Tongue (tissue), 2 donors: ENCODE measurements around the gene PALS1. TPM values are rescaled to one million over a fixed set of nuclear protein-coding genes. Genes with fewer than 3 reads are reported as not detected.

Experiments
- DNase-seq: peaks from one replicate; pipeline ENCODE4 v3.0.0-alpha.2; 2015
- total RNA-seq: library from RNA; depleted of rRNA; stranded (reverse); fragments of >200 nt; gene quantifications from one replicate; pipeline ENCODE4 v1.2.3, GENCODE V29; 2014

PALS1 gene
- 25.7 TPM for total RNA-seq

DNA sequence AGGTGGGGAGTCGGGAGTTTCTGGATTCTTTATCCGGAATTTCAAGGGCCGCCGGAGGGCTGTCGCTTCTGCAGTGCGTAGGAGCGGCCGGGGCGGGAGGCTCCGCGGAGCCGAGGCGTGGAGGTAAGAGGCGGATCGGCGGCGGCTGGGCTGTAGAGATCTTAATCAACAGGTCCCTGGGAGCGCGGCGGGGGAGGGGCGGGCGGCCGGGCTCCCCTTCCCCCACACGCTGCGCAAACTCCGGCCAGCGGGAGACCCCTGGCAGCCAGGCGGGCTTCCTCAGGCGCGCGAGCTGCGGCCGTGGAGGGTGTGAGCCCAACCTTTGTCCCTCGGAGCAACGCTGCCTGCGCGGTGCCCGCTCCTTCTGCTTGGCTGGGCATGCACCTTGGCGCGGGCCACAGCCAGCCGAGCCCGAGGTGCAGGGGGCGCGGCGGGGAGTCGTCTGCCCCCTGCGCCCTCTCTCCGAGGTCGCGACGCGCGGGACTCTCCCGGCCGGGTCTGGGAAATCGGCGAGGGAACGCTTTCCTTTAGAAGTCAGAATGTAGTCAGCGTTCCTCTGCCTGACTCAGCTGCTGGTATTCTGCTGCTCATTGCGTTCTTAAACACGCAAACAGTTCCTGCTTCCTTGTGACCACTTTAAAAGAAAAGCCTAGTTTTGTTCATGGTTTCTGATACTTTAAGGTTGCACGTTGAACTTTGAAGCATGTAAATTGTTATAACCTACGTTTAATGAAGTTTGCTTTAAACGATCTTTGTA lies at the start of gene PALS1:
Gene PALS1 (plus strand): TSS at position 25 of the 757 bp plus-strand sequence. CDS start 37,736 bp downstream, outside the sequence.
- DNase-seq = peak; percentile 76

DNA sequence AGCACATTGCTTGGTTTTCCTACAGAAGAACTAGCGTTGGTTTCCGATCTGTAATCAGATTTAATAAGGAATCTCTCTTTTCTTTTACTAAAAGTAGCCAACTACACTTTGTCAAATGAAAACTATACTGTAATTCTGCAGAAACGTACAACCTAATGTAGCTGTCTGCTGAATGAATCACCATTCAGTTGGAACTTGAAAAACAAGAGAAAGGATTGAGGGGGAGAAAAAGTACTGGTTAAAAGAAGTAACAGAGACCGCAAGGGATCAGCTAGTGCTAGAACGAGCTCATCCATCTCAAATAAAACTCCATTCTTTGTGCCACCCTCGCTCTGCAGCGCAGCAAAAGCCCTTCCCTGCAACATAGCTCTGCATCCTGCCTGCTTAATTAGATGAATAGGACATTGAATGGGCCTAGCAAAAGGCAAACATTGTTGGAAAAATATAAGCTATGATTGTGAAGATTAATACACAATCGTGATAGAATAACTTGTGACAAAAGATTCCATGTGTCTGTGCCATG lies 49.4 kb upstream of the PALS1 start:
- no peak for DNase-seq

DNA sequence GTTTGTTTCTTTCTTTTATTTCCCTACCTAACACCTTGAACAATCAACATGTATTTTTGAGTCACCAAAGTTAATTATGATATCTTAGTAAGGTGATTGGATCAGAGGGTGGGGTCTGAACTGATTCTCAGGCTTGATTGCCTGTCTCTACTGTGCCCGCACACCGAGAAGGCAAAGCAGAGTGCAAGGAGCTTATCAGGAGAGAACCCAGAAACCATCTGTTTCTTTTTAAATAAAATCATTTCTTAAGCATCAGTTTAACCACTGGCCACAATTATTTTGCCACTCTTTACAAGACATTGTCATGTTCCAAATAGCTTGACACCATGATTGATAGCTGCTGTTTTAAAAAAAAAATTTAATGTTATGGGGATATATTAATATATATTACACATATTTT lies 48.9 kb upstream of the PALS1 start:
- no peak for DNase-seq

DNA sequence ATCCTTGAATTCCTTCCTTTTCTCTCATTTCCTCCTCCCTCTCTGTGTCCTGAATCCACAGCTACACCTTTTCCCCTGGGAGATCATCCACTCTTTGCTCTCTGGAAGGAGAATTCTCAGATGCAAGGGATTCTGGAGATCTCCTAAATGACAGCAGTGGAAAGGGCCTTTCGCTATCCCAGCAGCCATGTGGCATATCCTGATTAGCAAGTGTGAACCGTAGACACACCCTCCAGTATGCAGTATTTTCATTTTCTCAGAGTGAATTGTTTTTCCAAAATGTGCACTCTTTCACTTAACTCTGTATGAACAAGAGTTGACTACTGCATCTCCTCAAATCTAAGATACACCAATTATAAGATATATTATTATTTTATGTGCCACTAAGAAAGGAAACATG lies 46.0 kb upstream of the PALS1 start:
- DNase-seq = no peak

DNA sequence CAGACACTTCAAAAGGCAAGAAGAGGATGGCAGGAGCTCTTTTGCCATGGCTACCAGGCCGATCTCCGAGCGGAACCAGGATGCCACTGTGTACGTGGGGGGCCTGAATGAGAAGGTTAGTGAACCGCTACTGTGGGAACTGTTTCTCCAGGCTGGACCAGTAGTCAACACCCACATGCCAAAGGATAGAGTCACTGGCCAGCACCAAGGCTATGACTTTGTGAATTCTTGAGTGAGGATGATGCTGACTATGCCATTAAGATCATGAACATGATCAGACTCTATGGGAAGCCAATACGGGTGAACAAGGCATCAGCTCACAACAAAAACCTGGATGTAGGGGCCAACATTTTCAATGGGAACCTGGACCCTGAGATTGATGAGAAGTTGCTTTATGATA lies 42.2 kb upstream of the PALS1 start:
- DNase-seq = no peak

DNA sequence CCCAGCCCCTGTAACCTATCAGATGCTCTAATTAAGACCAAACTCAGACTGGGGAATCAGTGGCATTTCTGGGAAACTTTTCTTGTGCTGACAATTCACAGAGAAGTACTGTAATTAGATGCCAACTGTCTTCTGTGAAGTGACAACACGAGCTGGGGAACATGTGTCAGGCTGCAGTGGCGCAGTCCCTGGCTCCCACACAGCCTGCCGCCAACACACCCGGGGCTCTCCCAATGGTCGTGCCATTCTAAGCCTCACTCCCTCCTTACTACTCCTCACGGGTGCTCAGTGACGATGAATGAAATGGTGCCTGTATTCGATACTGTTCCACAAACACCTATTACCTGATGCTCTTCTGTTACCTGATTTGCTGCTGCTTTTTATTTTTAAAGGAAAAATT lies 33.4 kb upstream of the PALS1 start:
- DNase-seq = no peak

DNA sequence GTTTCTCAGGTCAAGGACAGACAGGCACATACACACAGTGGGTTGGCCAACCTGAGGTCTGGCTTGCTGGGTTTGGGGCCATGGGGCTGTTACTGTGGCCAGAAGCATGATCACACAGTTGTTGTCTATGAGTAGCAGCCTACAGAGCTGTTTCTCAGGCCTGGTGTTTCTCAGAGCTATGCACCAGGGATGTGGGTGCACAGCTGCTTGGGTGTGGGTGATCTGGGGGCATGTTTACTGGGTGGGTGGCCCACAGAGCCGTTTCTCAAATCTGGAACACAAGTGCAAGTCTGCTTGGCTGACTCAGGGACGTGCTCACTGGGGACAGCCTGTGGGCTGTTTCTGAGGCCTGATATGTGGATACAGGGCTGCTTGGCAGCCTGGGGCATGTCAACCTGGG lies 23.1 kb upstream of the PALS1 start:
- no peak for DNase-seq

DNA sequence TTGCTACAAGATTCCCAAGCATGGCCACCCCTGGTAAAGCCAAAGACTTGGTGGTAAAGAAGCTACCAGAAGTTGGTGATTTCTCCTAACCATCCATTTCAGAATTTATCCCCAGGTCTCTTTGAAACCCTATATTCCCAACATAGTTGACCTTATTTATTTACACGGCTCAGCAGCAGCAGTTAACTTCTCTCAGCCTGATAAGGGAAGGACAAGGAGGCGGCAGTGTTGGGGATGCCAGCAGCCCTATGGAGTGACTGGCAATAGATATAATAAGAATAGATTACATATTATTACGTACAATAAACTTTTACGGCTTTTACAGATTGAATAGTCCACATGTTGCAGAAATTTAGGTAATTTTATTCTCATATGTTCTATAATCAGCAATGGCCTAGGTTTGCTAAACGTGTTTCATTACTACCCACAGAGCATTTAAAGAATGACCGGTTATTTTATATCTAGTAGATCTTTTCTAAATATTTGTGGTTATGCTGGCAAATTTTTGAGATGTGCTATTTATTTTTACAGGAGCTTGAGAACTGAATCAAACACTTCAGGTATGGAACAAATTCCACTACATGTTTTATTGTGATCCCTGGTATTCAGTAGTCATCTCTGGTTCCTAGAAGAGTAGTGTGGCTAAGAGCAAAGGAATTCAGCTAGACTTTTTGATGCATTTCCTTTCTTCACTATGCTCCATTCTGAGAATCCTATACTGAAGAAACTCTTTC lies 19.8 kb upstream of the PALS1 start:
- no peak for DNase-seq

DNA sequence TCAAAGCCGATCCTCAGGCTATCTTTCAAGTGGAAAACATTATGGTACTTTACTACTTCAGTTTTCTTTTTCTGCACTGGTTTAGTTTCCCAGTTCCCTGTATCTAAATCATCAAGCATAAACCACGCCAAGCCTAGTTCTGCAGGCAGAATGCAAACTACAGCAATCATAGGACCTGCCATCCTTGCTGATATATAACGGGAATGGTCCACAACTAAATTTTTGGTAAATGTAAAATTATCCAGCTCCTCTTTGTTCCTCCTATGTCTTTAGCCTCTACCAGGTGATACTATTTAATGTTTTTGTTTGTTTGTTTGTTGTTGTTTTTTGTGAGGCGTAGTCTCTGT lies 19.3 kb upstream of the PALS1 start:
- no peak for DNase-seq

DNA sequence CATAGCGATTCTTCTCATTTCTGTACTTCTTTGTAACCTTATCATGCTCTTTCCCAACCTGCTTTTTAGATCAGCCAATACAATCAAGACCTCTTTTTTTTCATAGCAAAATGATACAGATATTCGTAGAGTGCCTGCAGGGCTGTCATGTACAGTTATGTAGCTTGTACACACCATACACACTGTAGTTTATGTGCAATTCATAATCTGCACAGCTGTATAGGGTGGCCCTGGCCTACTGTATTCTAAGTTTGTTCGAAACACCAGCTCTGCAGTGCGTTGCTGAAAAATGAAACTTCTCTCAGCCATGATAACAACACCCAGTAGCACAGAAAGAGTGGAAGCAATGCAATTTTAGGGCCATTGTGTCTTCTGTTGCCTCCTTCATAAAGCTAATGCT lies 15.7 kb upstream of the PALS1 start:
- DNase-seq = no peak

DNA sequence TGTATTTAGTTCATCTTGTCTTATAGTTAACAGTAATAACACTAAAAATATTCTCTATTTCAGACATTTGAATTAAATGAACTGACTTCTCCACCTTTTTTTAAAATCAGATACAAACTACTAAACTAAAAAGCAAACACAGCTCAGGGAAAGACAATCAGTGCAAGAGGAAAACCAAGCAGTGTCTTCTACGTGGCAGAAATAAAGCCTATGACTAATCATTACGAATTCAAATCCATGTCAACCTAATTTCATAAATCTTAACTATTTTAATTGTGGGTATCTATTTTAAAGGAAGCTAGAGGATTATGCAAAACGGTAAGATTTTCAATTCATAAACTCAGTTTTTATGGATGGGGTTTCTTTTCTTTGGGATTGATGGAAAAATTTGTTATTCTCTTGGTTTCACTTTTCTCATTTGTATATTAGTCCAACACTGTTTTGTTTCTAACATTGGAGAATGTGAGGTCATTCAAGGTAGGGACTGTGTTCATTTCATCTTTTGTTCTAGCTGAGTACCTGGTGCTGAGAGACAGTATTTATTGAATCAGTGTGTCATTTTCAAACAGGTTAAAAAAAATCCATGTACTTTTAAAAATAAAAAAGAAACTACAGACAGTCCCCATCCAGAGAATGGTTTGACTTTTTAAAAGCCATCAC lies 12.8 kb upstream of the PALS1 start:
- DNase-seq = no peak

DNA sequence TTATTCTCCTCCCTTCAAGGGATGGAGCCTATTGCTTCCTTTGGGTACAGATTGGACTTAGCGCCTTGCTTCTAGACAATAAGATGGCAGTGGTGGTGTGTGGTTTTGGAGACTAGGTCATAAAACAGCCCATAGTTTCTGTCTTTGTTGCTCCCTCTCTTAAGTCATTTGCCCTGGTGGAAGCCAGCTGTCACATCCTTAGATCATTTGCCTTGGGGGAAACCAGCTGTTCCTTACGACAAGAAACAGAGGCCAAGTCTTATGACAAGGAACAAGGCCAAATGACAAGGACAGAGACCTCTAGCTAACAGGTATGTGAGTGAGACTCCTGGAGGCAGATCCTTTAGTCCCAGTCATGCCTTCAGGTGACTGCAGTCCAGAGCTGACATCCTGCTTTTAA lies 9.2 kb upstream of the PALS1 start:
- peak; percentile 7 for DNase-seq

DNA sequence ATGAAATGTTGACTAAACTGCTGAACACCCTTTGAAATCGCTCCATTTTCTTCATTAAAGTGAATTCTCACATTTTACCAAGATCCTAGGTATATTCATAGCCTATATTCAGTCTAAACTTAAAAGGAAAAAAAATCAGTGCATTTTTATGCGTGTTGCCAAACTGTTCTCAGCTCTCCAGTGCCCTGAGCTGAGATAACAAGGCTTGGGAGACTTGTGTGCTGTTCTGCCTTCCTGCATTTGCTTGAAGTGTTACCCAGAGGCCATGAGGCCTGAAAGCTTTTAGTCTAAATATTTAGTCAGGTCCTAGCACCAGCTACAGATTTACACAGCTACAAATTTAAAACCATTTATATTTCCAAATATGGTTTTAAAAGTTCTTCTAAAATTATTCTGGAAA lies 8.6 kb upstream of the PALS1 start:
- DNase-seq = no peak

DNA sequence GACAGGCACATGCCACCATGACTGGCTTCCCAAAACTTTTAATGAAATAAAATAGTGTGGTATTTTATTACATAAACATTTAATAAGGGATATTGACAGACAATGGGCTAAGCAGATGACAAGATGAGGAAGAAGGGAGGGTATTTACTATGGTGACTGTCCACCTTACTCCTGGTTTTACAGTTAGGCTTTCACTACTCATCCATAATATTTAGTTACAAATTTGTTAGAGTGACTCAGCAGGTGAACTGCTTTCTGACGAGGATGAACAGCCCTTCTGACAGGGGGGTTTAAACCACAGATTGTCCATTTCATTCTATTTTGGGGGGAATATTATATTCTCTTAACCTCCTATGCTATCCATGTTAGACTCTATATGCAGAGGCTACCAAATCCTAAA lies 3.6 kb upstream of the PALS1 start:
- no peak for DNase-seq

DNA sequence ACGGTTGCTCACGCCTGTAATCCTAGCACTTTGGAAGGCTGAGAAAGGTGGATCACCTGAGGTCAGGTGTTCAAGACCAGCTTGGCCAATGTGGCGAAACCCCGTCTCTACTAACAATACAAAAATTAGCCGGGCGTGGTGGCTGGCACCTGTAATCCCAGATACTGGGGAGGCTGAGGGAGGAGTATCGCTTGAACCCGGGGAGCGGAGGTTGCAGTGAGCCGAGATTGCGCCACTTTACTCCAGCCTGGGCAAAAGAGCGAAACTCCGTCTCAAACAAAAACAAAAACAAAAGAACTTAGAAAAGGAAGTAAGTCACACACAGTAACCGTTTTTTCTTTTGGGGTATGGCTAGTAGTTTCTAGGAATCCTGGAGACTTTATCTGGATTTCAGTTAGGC lies 1.7 kb upstream of the PALS1 start:
- DNase-seq = no peak

DNA sequence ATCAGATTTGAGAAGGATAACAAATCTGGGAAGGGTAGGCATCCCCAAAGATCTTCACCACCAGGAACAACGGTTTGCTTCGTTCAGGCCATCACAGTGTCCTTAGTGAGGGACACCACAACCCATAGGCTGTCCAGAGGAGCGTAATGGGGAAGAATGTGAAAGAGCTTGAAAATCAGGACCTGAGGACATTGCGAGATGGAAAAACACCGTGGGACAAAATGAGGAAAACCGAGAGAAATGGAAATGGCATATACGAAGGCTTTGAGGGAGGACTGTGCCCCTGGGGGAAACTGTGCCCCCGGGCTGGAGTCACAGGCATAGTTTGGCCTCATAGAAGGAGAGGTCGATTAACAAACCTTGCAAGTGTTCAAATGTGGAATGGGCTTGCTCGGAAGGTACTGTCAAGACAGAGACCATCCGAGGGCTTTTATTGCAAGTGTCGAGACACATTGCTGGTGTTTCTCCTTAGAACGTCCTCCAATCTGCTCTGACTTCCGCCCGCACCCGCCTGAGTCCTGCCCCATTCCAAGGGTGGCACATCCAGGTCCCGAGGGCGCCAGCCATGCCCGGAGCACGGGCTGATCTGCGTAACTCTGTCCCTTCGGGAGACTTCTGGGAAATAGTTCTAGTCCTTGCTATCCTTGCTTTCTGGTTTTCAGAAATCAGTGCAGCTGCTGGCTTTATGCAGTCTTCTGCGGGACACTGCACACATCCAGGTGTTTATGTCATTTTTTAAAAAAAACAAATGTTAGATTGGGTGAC lies 885 bp upstream of the PALS1 start:
- DNase-seq = no peak

DNA sequence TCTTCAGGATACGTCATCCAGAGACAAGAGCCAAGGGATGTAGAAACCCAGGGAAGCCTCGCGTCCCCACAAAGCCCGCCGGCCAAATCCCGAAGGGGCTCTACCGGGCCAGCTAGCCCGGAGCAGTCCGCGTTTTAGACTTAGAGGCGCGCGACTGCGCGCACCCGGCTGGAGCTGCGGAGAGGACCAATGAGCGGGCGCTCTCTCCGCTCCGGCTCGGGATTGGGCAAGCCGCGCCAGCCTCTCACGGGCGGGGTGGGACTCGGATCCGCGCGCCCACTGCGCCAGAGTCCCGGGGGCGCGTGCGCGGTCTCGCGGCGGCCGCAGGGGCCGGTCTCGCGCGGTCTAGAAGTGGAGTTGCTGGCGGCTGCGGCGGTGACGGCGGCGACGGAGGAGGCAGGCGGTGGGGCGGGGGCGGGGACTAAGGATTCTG lies 241 bp upstream of the PALS1 start:
- DNase-seq = peak; percentile 98

DNA sequence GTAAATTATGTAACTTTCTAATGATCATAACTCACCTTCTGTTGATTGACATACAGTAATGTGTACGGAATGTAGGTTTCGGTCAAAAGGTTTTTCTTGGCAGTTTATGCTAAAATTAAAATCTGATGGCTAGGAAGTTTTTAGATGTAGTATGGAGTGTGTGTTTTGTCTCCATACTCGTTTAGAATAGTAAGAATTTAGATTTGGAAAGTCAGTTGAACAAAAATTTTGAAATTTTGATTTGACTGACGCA lies 859 bp downstream of the PALS1 start:
- no peak for DNase-seq

DNA sequence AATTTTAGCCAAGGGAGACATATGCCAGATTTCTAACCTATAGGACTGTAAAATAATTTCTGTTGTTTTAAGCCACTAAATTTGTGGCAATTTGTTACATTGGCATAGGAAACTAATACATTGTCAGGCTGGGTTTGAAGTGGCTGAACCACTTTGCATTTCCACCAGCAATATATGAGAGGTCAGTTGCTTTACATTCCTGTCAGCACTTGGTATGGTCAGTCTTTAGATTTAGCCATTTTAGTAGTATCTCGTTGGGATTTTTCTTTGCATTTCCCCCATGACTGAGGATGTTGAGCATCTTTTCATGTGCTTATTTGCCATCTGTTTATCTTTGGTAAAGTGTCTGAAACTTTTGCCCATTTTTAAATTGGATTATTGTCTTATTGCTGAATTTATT lies 3.9 kb downstream of the PALS1 start:
- DNase-seq = no peak

DNA sequence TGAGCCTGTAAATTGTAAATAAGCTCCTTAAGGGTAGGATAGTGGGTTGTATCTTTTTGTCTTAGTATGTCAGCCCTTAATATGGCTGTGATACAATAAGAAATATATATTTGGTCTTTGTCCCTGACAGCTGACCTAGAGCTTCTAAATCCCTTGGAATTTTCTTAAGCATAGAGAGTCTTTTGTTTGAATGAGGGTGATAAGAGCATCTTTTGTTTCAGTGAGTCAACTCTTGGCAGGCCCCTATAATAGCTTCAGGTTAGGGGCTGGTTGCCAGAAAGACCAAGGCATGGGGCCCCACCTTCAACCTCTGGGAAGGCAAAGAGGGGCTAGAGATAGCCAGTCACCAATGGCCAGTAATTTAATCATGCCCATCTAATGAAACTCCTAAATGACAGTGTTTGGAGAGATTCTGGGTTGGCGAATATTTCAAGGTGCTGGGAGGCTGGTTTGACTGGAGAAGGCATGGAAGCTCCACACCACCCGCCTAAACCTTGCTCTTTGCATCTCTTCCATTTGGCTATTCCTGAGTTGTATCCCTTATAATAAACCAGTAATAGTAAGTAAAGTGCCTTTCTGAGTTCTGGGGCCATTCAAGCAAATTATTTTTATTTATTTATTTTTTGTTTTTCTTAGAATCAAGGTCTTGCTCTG lies 10.5 kb downstream of the PALS1 start:
- DNase-seq = peak; percentile 7

DNA sequence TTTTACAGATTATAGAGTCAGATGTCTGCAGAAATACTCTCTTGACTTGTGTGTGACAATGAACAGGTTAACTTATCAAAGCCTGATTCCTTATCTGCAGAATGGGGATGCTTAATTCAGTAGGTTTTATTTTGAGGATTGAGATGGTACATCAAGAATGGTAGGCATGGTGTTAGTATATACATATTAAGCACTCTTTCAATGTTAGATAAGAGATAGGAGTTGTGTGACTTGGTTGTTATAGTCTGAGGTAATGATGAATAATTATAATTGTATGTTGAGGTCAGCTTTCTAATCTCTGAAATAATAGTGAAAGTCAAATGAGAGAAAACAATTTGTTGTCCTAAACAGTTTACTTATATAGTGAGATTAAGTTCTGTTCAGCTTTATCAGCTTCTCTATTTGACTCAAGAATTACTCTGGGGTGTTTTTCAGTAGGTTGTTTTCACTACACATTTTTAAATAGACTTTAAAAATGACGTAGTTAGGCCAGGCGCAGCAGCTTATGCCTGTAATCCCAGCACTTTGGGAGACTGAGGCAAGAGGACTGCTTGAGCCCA lies 11.9 kb downstream of the PALS1 start:
- no peak for DNase-seq

DNA sequence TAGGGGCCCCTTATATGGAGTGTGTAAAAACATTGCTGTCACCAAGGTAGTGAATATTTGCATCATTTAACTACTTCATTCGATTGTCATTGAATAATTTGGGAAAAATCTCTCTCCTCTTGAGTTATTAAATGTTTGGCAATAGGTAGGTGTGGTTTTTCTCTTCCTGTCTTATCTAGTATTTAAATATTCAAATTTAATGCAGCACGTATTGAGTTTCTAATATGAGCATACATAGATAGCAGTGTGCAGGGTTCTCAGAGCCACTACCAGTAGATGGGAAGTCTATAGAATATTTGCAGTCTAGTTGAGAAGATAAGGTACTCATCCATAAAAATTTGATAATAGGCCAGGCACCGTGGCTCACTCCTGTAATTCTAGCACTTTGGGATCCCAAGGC lies 16.7 kb downstream of the PALS1 start:
- DNase-seq = no peak
